Progenitor cell of endocrine pancreas (in vitro differentiated cells): ENCODE data around the gene MUS81. TPM values are rescaled to one million over a fixed set of nuclear protein-coding genes. Genes with fewer than 3 reads are reported as not detected.

Source experiments
- DNase-seq: peaks from one replicate; pipeline ENCODE4 v3.0.0; 2021; ENCODE audit warnings: low spot score; ENCODE audit not compliant: unreplicated experiment
- H3K27ac Mint-ChIP-seq: 2 replicates; pipeline ENCODE4 v1.8.0; 2021; ENCODE audit warnings: mild to moderate bottlenecking, moderate library complexity, mixed read lengths
- H3K27me3 Mint-ChIP-seq: 2 replicates; pipeline ENCODE4 v1.8.0; 2021; ENCODE audit warnings: mixed read lengths
- H3K36me3 Mint-ChIP-seq: 2 replicates; pipeline ENCODE4 v1.8.0; 2022; ENCODE audit warnings: mixed read lengths; ENCODE audit not compliant: insufficient read depth
- H3K4me1 Mint-ChIP-seq: 2 replicates; pipeline ENCODE4 v1.8.0; 2021; ENCODE audit warnings: low read depth, mixed read lengths
- H3K4me3 Mint-ChIP-seq: 2 replicates; pipeline ENCODE4 v1.8.0; 2021; ENCODE audit warnings: low read depth, mild to moderate bottlenecking, moderate library complexity, mixed read lengths
- H3K9me3 Mint-ChIP-seq: 2 replicates; pipeline ENCODE4 v1.8.0; 2021; ENCODE audit warnings: low read depth, mixed read lengths
- CTCF ChIP-seq: fragments of 200-600 bp; sonication (generic); IDR thresholded peaks from one replicate; pipeline ENCODE4 v1.5.0; 2021; ENCODE audit warnings: antibody characterized with exemption, mild to moderate bottlenecking; ENCODE audit not compliant: unreplicated experiment
- total RNA-seq: library from RNA; stranded (reverse); gene quantifications from 2 replicates; pipeline ENCODE4 v1.2.1, GENCODE V29; 2021

The MUS81 gene
- total RNA-seq, 1 donor from 2014 or later: 60.5 TPM

GRCh38 chr11:65849771-65850216 lies 10.4 kb upstream of the MUS81 start:
- peaks cover 1% of the 10 kb centered on the region for H3K4me1 Mint-ChIP-seq
- TF ChIP-seq CTCF: no peak
- H3K4me3 Mint-ChIP-seq: no peak overlapping the region
- no peak overlapping the region for H3K27ac Mint-ChIP-seq
- H3K36me3 Mint-ChIP-seq: peaks cover 20% of the 10 kb centered on the region
- H3K9me3 Mint-ChIP-seq: no peaks in the 10 kb centered on the region
- DNase-seq: no peak
- no peaks in the 10 kb centered on the region for H3K27me3 Mint-ChIP-seq

- peaks cover 21% of the 10 kb centered on the region for H3K36me3 Mint-ChIP-seq
- peaks cover 1% of the 10 kb centered on the region for H3K4me1 Mint-ChIP-seq
- no peak for TF ChIP-seq CTCF
- no peak overlapping the region for H3K4me3 Mint-ChIP-seq
- no peaks in the 10 kb centered on the region for H3K27me3 Mint-ChIP-seq
- no peaks in the 10 kb centered on the region for H3K9me3 Mint-ChIP-seq
- H3K27ac Mint-ChIP-seq: peak overlapping the region; percentile 64
- no peak for DNase-seq
These were observed 9.8 kb upstream of the MUS81 start for GRCh38 chr11:65850217-65851082.

- H3K4me3 Mint-ChIP-seq: no peak overlapping the region
- H3K27ac Mint-ChIP-seq: no peak overlapping the region
- H3K9me3 Mint-ChIP-seq: no peaks in the 10 kb centered on the region
- no peaks in the 10 kb centered on the region for H3K27me3 Mint-ChIP-seq
- no peak for DNase-seq
- peaks cover 5% of the 10 kb centered on the region for H3K4me1 Mint-ChIP-seq
- peak; percentile 42 for TF ChIP-seq CTCF
- peaks cover 23% of the 10 kb centered on the region for H3K36me3 Mint-ChIP-seq
These were observed 9.1 kb upstream of the MUS81 start for GRCh38 chr11:65851083-65851579.

- peaks cover 31% of the 10 kb centered on the region for H3K36me3 Mint-ChIP-seq
- H3K27ac Mint-ChIP-seq: peak overlapping the region; percentile 67
- TF ChIP-seq CTCF: no peak
These were observed 8.3 kb upstream of the MUS81 start for GRCh38 chr11:65851811-65852507.

GRCh38 chr11:65852508-65853245 lies 7.6 kb upstream of the MUS81 start:
- DNase-seq: no peak
- Mint-ChIP-seq H3K27me3 (no peaks in the 10 kb centered on the region), H3K36me3 (peaks cover 31% of the 10 kb centered on the region), H3K4me1 (peaks cover 12% of the 10 kb centered on the region), H3K4me3 (no peak overlapping the region), H3K27ac (no peak overlapping the region), H3K9me3 (no peaks in the 10 kb centered on the region)
- TF ChIP-seq CTCF: no peak

More at GRCh38 chr11:65851811-65852507, 8.3 kb upstream of the MUS81 start:
- Mint-ChIP-seq H3K9me3 (no peaks in the 10 kb centered on the region), H3K4me1 (peaks cover 12% of the 10 kb centered on the region), H3K27me3 (no peaks in the 10 kb centered on the region), H3K4me3 (no peak overlapping the region)
- no peak for DNase-seq
